GM18858 (cell line): ENCODE data around the gene ALKBH5.

Experiments used
- ATAC-seq: cut with Tn5 transposase; IDR thresholded peaks from one replicate; pipeline ENCODE4 v1.9.1; 2021; ENCODE audit not compliant: unreplicated experiment

Gene ALKBH5

DNA sequence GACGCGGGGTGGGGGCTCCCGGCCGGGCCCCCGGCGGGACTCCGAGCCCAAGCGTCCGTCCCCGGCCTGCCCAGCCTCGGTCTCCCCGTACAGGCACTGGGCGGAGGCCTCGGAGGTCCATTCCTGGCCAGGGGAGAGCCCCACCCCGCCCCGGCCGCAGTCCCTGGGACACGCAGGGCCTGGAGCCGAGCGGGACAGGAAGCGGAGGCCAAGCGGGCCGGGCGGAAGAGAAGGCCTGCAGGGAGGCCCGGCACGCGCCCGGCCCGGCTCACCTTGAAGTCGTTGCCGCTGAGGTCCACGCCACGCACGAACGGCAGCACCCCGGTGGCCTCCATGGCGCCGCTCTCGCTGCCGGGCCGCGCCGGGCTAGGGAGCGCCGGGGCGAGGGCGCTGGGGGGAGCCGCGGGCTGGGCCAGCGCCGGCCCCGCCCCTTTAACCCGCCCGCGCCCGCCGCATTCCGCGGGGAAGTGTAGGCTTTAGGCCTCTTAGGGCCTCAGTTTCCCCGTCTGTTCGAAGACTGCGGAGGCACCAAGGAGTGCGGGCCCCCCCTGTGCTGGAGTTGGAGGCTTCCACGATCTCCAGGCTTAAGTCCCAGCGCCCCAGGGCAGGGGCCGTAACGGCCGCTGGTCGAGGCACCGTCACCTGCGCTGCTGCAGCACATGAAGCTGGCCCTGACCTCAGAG is 74.9 kb downstream of the ALKBH5 start, which contains the start of gene FLII:
Gene FLII, minus strand, starts transcription at position 383 of the 683 bp plus-strand sequence. Its CDS starts 48 bp downstream, at position 335.
- ATAC-seq: no peak
